T-helper 2 cell treated with Interferon-gamma antibody and Interleukin-4, amounts not matched to agents 100 ng/mL and 5 ng/mL, for 36 hours (primary cell): Measurements from ENCODE around the gene MYDGF. TPM values are rescaled to one million over a fixed set of nuclear protein-coding genes. Genes with fewer than 3 reads are reported as not detected.

ENCODE experiments used
- intact Hi-C: fragments of 100-400 bp; cut with micrococcal nuclease; formaldehyde crosslinking; loops from one replicate; pipeline ENCODE4 v1.15.1; 2023
- total RNA-seq: library from RNA; stranded (reverse); gene quantifications from 2 replicates; pipeline ENCODE4 v1.2.3, GENCODE V29; 2022

The MYDGF gene
- total RNA-seq, 1 donor from 2014 or later = 77.4 TPM

DNA sequence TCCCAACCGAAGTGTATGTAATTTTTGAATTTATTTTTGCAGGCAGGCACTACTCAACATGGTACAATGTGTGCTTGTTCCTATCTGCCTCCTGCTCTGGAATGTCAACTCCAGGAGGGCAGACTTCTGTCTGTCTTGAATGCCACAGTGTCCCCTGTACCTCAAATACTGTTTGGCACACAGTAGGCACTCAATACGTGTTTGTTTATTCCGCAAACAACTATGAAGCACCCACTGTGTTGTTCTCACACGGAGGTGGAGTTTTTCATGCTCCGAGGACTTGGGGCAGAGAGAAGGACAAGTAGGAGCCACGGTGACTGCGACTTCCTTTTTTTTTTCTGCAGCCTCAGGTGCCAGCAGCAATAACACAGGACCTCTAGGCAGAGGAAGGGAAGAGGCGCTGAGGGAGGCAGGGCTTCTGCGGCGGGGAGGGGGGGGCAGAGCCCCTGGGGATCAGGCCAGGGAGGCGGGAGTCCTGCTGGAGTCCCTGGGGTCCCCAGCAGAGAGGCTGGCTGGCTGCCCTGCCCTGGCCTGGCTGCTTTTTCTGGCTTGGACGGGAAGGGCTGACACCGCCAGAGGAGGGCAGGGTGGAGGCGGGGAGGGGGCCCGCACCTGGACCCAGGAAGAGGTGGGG is 60.1 kb downstream of the MYDGF start:
- intact Hi-C loops = no loop called here

Other genes starting within 250 kb of the MYDGF start
- gene UBXN6, start 212.5 kb downstream of the MYDGF start, total RNA-seq = 40.8 and 41.4 TPM in 2 replicates
- 58.8 and 63.3 TPM in 2 replicates for gene HDGFL2, start 198.0 kb downstream of the MYDGF start, total RNA-seq
- not detected in 2 replicates for gene PLIN4, start 151.9 kb downstream of the MYDGF start, total RNA-seq
- not detected in 2 replicates for gene PLIN5, start 135.1 kb downstream of the MYDGF start, total RNA-seq
- gene LRG1, start 130.3 kb downstream of the MYDGF start, total RNA-seq = 0.18 and 0.30 TPM in 2 replicates
- not detected in 2 replicates for gene SEMA6B, start 110.7 kb downstream of the MYDGF start, total RNA-seq
- 16.5 and 17.5 TPM in 2 replicates for gene TNFAIP8L1, start 30.8 kb downstream of the MYDGF start, total RNA-seq
- 93.9 and 94.7 TPM in 2 replicates for gene DPP9, start 53.5 kb upstream of the MYDGF start, total RNA-seq
- 13.4 and 13.7 TPM in 2 replicates for gene FEM1A, start 121.4 kb upstream of the MYDGF start, total RNA-seq
- 20.5 and 22.8 TPM in 2 replicates for gene TICAM1, start 161.4 kb upstream of the MYDGF start, total RNA-seq
- 33.4 and 38.3 TPM in 2 replicates for gene PLIN3, start 197.3 kb upstream of the MYDGF start, total RNA-seq
- 1.1 and 1.2 TPM in 2 replicates for gene ARRDC5, start 232.6 kb upstream of the MYDGF start, total RNA-seq
- gene UHRF1, start 239.2 kb upstream of the MYDGF start, total RNA-seq = 139 and 141 TPM in 2 replicates